Mesenchymal stem cell (in vitro differentiated cells and primary cell): ENCODE results near the gene DEPP1.
A peak's percentile ranks its signal among the peaks of the same experiment; 100 is the strongest.

ENCODE experiments used
- DNase-seq: peaks from one replicate; pipeline ENCODE4 v3.0.0-alpha.2; 2013
- H2AFZ ChIP-seq: one replicate; pipeline ENCODE4 v1.6.1; 2013; ENCODE audit warnings: low read depth, mild to moderate bottlenecking, control low read depth, inconsistent platforms, low read length, moderate library complexity
- H2AK5ac ChIP-seq: 2 replicates; pipeline ENCODE4 v1.6.1; 2013; ENCODE audit warnings: low read length, moderate library complexity, mild to moderate bottlenecking, inconsistent platforms; ENCODE audit not compliant: severe bottlenecking
- H2BK120ac ChIP-seq: one replicate; pipeline ENCODE4 v1.6.1; 2013; ENCODE audit warnings: low read depth, mild to moderate bottlenecking, inconsistent platforms, low read length, moderate library complexity
- H2BK12ac ChIP-seq, 2 experiments: one replicate each; pipeline ENCODE4 v1.6.1; 2013; ENCODE audit warnings: inconsistent platforms in 2 of 2, low read length in 2 of 2, mild to moderate bottlenecking in 2 of 2, moderate library complexity in 2 of 2, control low read depth in 1 of 2
- H2BK15ac ChIP-seq: one replicate; pipeline ENCODE4 v1.6.1; 2013; ENCODE audit warnings: mild to moderate bottlenecking, low read depth, inconsistent platforms; ENCODE audit not compliant: poor library complexity, severe bottlenecking
- H2BK5ac ChIP-seq: 2 replicates; pipeline ENCODE4 v1.6.1; 2013; ENCODE audit warnings: low read depth, mild to moderate bottlenecking, low read length, control low read depth, inconsistent platforms; ENCODE audit not compliant: poor library complexity, severe bottlenecking
- H3K14ac ChIP-seq, 2 experiments: one replicate each; pipeline ENCODE4 v1.6.1; 2013; ENCODE audit warnings: inconsistent platforms in 2 of 2, low read length in 2 of 2, control low read depth in 1 of 2, mild to moderate bottlenecking in 1 of 2, moderate library complexity in 1 of 2
- H3K18ac ChIP-seq, 2 experiments: one replicate each; pipeline ENCODE4 v1.6.1; 2013; ENCODE audit warnings: inconsistent platforms in 2 of 2, low read length in 2 of 2, control low read depth in 1 of 2, low read depth in 1 of 2, mild to moderate bottlenecking in 1 of 2
- H3K23ac ChIP-seq, 2 experiments: one replicate each; pipeline ENCODE4 v1.6.1; 2013; ENCODE audit warnings: inconsistent platforms in 2 of 2, low read length in 2 of 2, mild to moderate bottlenecking in 2 of 2, moderate library complexity in 2 of 2, control low read depth in 1 of 2
- H3K27ac ChIP-seq: 2 replicates; pipeline ENCODE4 v1.5.1; 2013; ENCODE audit warnings: mild to moderate bottlenecking, moderate library complexity, low read length, control low read depth, inconsistent platforms; ENCODE audit not compliant: poor library complexity, severe bottlenecking
- H3K27me3 ChIP-seq, 2 experiments: 2 replicates each; pipeline versions ENCODE4 v1.6.1 to v1.7.0; 2013; ENCODE audit warnings: low read length in 2 of 2, mild to moderate bottlenecking in 2 of 2, moderate library complexity in 2 of 2, control low read depth in 1 of 2, inconsistent platforms in 1 of 2; ENCODE audit not compliant: control insufficient read depth in 1 of 2, insufficient read depth in 1 of 2
- H3K36me3 ChIP-seq, 2 experiments: 2 replicates each; pipeline versions ENCODE4 v1.6.1 to v1.7.0; 2013; ENCODE audit warnings: low read length in 2 of 2, control low read depth in 1 of 2, inconsistent platforms in 1 of 2, low read depth in 1 of 2, mild to moderate bottlenecking in 1 of 2; ENCODE audit not compliant: insufficient read depth in 2 of 2, control insufficient read depth in 1 of 2
- H3K4ac ChIP-seq, 2 experiments: one replicate each; pipeline ENCODE4 v1.6.1; 2013; ENCODE audit warnings: inconsistent platforms in 2 of 2, low read length in 2 of 2, mild to moderate bottlenecking in 2 of 2, moderate library complexity in 2 of 2, control low read depth in 1 of 2, low read depth in 1 of 2
- H3K4me1 ChIP-seq: 2 replicates; pipeline ENCODE4 v1.6.1; 2013; ENCODE audit warnings: low read depth, low read length, control low read depth; ENCODE audit not compliant: control insufficient read depth, insufficient read depth
- H3K4me2 ChIP-seq: 2 replicates; pipeline ENCODE4 v1.6.1; 2013; ENCODE audit warnings: low read length, mild to moderate bottlenecking, inconsistent platforms; ENCODE audit not compliant: poor library complexity, severe bottlenecking
- H3K4me3 ChIP-seq, 2 experiments: 2 replicates each; pipeline versions ENCODE4 v1.5.1 to v1.7.0; 2013; ENCODE audit warnings: low read length in 2 of 2, mild to moderate bottlenecking in 2 of 2, control low read depth in 1 of 2, low read depth in 1 of 2; ENCODE audit not compliant: insufficient read depth in 1 of 2
- H3K79me1 ChIP-seq: replicated peaks from 2 replicates; pipeline ENCODE4 v1.6.1; 2013; ENCODE audit warnings: mild to moderate bottlenecking, control low read depth, low read length, inconsistent platforms; ENCODE audit not compliant: poor library complexity, severe bottlenecking
- H3K9ac ChIP-seq: 2 replicates; pipeline ENCODE4 v1.7.0; 2013; ENCODE audit warnings: mild to moderate bottlenecking, low read length, moderate library complexity
- H3K9me3 ChIP-seq: 2 replicates; pipeline ENCODE4 v1.7.0; 2013; ENCODE audit warnings: mild to moderate bottlenecking, low read length; ENCODE audit not compliant: control insufficient read depth
- H4K8ac ChIP-seq: one replicate; pipeline ENCODE4 v1.6.1; 2013; ENCODE audit warnings: inconsistent platforms, mild to moderate bottlenecking, low read length, moderate library complexity
- H4K91ac ChIP-seq: one replicate; pipeline ENCODE4 v1.6.1; 2013; ENCODE audit warnings: mild to moderate bottlenecking, low read length, inconsistent platforms
- WGBS: methylation state at CpG from one replicate; pipeline ENCODE4 v1.1.7; 2013; ENCODE audit warnings: mixed read lengths; 5-methylcytosine and 5-hydroxymethylcytosine counted together

Gene DEPP1

GRCh38 chr10:44937196-44938005 lies 41.2 kb downstream of the DEPP1 start:
- no peaks in the 10 kb centered on the region for H3K36me3 ChIP-seq
- H3K27me3 ChIP-seq: no peaks in the 10 kb centered on the region
- H3K4me2 ChIP-seq: no peak overlapping the region
- H3K4ac ChIP-seq: no peak overlapping the region
- peaks cover 3% of the 10 kb centered on the region for H3K9me3 ChIP-seq
- no peak overlapping the region for H3K27ac ChIP-seq
- H2BK15ac ChIP-seq: no peak overlapping the region
- peak overlapping the region; percentile 21 for H2AK5ac ChIP-seq
- H2BK12ac ChIP-seq: no peak overlapping the region
- H3K79me1 ChIP-seq: no peaks in the 10 kb centered on the region
- peaks cover 33% of the 10 kb centered on the region for H3K4me1 ChIP-seq
- H4K8ac ChIP-seq: no peak overlapping the region
- H3K4me3 ChIP-seq: no peak overlapping the region
- H3K14ac ChIP-seq: no peak overlapping the region
- H3K18ac ChIP-seq: no peak overlapping the region
- no peak overlapping the region for H2BK5ac ChIP-seq
- no peak overlapping the region for H2AFZ ChIP-seq
- H2BK120ac ChIP-seq: no peak overlapping the region
- peak; percentile 37 for DNase-seq
- WGBS: 90% methylated on average over 8 of the region's 9 CpGs
- H3K23ac ChIP-seq: no peak overlapping the region
- no peak overlapping the region for H3K9ac ChIP-seq
- H4K91ac ChIP-seq: no peak overlapping the region

- H2BK15ac ChIP-seq: no peak overlapping the region
- H3K14ac ChIP-seq: no peak overlapping the region
- no peak overlapping the region for H2BK5ac ChIP-seq
- no peaks in the 10 kb centered on the region for H3K79me1 ChIP-seq
- no peak for DNase-seq
- H2BK120ac ChIP-seq: no peak overlapping the region
- H3K4ac ChIP-seq: no peak overlapping the region
- H2AFZ ChIP-seq: no peak overlapping the region
- H4K91ac ChIP-seq: no peak overlapping the region
- H3K27me3 ChIP-seq: no peaks in the 10 kb centered on the region
- no peak overlapping the region for H3K4me2 ChIP-seq
- H3K27ac ChIP-seq: no peak overlapping the region
- H3K9me3 ChIP-seq: peaks cover 3% of the 10 kb centered on the region
- H3K4me1 ChIP-seq: peaks cover 35% of the 10 kb centered on the region
- H3K23ac ChIP-seq: no peak overlapping the region
- H3K36me3 ChIP-seq: no peaks in the 10 kb centered on the region
- no peak overlapping the region for H3K9ac ChIP-seq
- 79% methylated on average over 7 of the region's 7 CpGs for whole genome bisulfite sequencing
- H2AK5ac ChIP-seq: peak overlapping the region; percentile 14
- H2BK12ac ChIP-seq: no peak overlapping the region
- H4K8ac ChIP-seq: peak overlapping the region; percentile 28
- H3K18ac ChIP-seq: peak overlapping the region in 1 of 2 experiments; percentile 74
- H3K4me3 ChIP-seq: no peak overlapping the region
Measured at GRCh38 chr10:44936314-44936975, 42.2 kb downstream of the DEPP1 start.

- Histone ChIP-seq H3K4ac (no peak overlapping the region), H2AK5ac (no peak overlapping the region), H4K8ac (no peak overlapping the region), H3K18ac (peak overlapping the region in 1 of 2 experiments; percentile 58), H3K4me1 (peaks cover 37% of the 10 kb centered on the region), H3K9ac (no peak overlapping the region), H2AFZ (no peak overlapping the region), H4K91ac (no peak overlapping the region), H2BK15ac (peak overlapping the region; percentile 6), H3K4me2 (no peak overlapping the region), H3K14ac (no peak overlapping the region), H2BK5ac (no peak overlapping the region), H2BK12ac (no peak overlapping the region), H2BK120ac (no peak overlapping the region), H3K27me3 (no peaks in the 10 kb centered on the region), H3K27ac (peak overlapping the region; percentile 79), H3K36me3 (no peaks in the 10 kb centered on the region), H3K9me3 (no peaks in the 10 kb centered on the region), H3K4me3 (no peak overlapping the region), H3K23ac (no peak overlapping the region), H3K79me1 (no peaks in the 10 kb centered on the region)
- 65% methylated on average over 3 of the region's 3 CpGs for WGBS
- no peak for DNase-seq
Measured at GRCh38 chr10:44935966-44936295, 42.7 kb downstream of the DEPP1 start.

GRCh38 chr10:44935201-44935965 lies 43.2 kb downstream of the DEPP1 start:
- Histone ChIP-seq H3K4ac (peak overlapping the region in 1 of 2 experiments; percentile 58), H3K79me1 (no peaks in the 10 kb centered on the region), H3K23ac (no peak overlapping the region), H3K14ac (no peak overlapping the region), H3K4me1 (peaks cover 37% of the 10 kb centered on the region), H4K91ac (peak overlapping the region; percentile 70), H2BK15ac (peak overlapping the region; percentile 6), H2BK5ac (no peak overlapping the region), H3K4me3 (no peak overlapping the region), H3K9me3 (no peaks in the 10 kb centered on the region), H2AK5ac (peak overlapping the region; percentile 84), H3K27ac (peak overlapping the region; percentile 79), H3K36me3 (no peaks in the 10 kb centered on the region), H3K18ac (peak overlapping the region; percentile 7 to 58), H3K4me2 (no peak overlapping the region), H3K9ac (no peak overlapping the region), H2BK120ac (peak overlapping the region; percentile 27), H4K8ac (no peak overlapping the region), H2BK12ac (peak overlapping the region; percentile 73 to 85), H2AFZ (no peak overlapping the region), H3K27me3 (no peaks in the 10 kb centered on the region)
- 59% methylated on average over 9 of the region's 9 CpGs for WGBS
- DNase-seq: peak; percentile 93
